GM12878 (cell line): ENCODE measurements around the gene SERF1B. TPM values are rescaled to one million over a fixed set of nuclear protein-coding genes. Genes with fewer than 3 reads are reported as not detected.
"Not testable (repeated sequence)": the region's sequence is repeated elsewhere in the genome, so short reads cannot be mapped to it uniquely, and the experiment has no call there.

Experiments used
- ATAC-seq: fragments of 200-7000 bp; cut with Tn5 transposase; 3 replicates; pipeline ENCODE4 v1.9.1; 2020; ENCODE audit warnings: mild to moderate bottlenecking, moderate library complexity
- BruUV-seq: library from RNA; stranded (reverse); fragments of 400-500 nt; replicated peaks from 2 replicates; lab custom pipeline; 2021; lab: Mats Ljungman, UMichigan
- CTCF ChIA-PET: fragments of 300-600 bp; sonication (Branson Sonifier 250); formaldehyde crosslinking; extraction: SDS; loops from one replicate; lab custom pipeline; 2021; ENCODE audit warnings: inconsistent platforms; lab: Yijun Ruan, JAX
- POLR2A ChIA-PET: fragments of 350-600 bp; formaldehyde crosslinking; extraction: SDS; loops from one replicate; lab custom pipeline; 2021; ENCODE audit warnings: inconsistent platforms; lab: Charles Lee
- RAD21 ChIA-PET: fragments of 300-600 bp; sonication (Branson Sonifier 250); formaldehyde crosslinking; loops from one replicate; lab custom pipeline; 2023; ENCODE audit warnings: antibody characterized with exemption; ENCODE audit not compliant: unreplicated experiment; lab: Charles Lee
- SMC1A ChIA-PET: fragments of 300-600 bp; sonication (Branson Sonifier 250); formaldehyde crosslinking; loops from one replicate; lab custom pipeline; 2023; ENCODE audit not compliant: unreplicated experiment, uncharacterized antibody; lab: Charles Lee
- DNase-seq: peaks from one replicate; pipeline ENCODE4 v3.0.0-alpha.2; 2011; ENCODE audit warnings: low read depth, low spot score
- FAIRE-seq: peaks from 3 replicates; lab custom pipeline; 2011; peaks lifted over from hg19 to GRCh38; lab: Jason Lieb, UNC
- H2AFZ ChIP-seq: 2 replicates; pipeline ENCODE4 v1.6.0; 2011; ENCODE audit warnings: low read depth, low read length, control low read depth; ENCODE audit not compliant: control insufficient read depth
- H3K27ac ChIP-seq: 2 replicates; pipeline ENCODE4 v1.5.1; 2011; ENCODE audit warnings: control low read depth; ENCODE audit not compliant: control insufficient read depth, insufficient read depth
- H3K27me3 ChIP-seq, 2 experiments: replicated peaks in 1 of 2; 2 replicates each; pipeline versions ENCODE4 v1.6.0 to v1.6.1; 2011; ENCODE audit warnings: low read length in 1 of 2; ENCODE audit not compliant: control insufficient read depth in 2 of 2, insufficient read depth in 2 of 2
- H3K36me3 ChIP-seq, 2 experiments: 2 replicates each; pipeline ENCODE4 v1.5.1; 2011; ENCODE audit warnings: low read length in 1 of 2; ENCODE audit not compliant: control insufficient read depth in 2 of 2, insufficient read depth in 2 of 2
- H3K4me1 ChIP-seq: 2 replicates; pipeline ENCODE4 v1.6.1; 2011; ENCODE audit warnings: mild to moderate bottlenecking, low read length, moderate library complexity, mixed read lengths; ENCODE audit not compliant: control insufficient read depth, insufficient read depth
- H3K4me2 ChIP-seq: 2 replicates; pipeline ENCODE4 v1.6.0; 2011; ENCODE audit warnings: control low read depth; ENCODE audit not compliant: control insufficient read depth, insufficient read depth
- H3K4me3 ChIP-seq: fragments of 200-600 bp; sonication (generic); 2 replicates; pipeline ENCODE4 v1.5.1; 2016
- H3K79me2 ChIP-seq: 2 replicates; pipeline ENCODE4 v1.6.0; 2011; ENCODE audit warnings: low read length; ENCODE audit not compliant: control insufficient read depth, insufficient read depth
- H3K9ac ChIP-seq: 2 replicates; pipeline ENCODE4 v1.8.0; 2011; ENCODE audit warnings: low read length, control low read depth, mixed read lengths; ENCODE audit not compliant: control insufficient read depth, insufficient read depth
- H3K9me3 ChIP-seq: replicated peaks from 3 replicates; pipeline ENCODE4 v1.5.1; 2011; ENCODE audit warnings: mild to moderate bottlenecking, low read length; ENCODE audit not compliant: control insufficient read depth, insufficient read depth
- H4K20me1 ChIP-seq: 2 replicates; pipeline ENCODE4 v1.6.0; 2011; ENCODE audit not compliant: control insufficient read depth, insufficient read depth
- WGBS: methylation state at CpG from one replicate; pipeline ENCODE4 v1.1.6; 2016; ENCODE audit warnings: low lambda C conversion rate; ENCODE audit not compliant: insufficient replicate concordance, insufficient coverage; ENCODE audit errors: missing lambda C conversion rate; 5-methylcytosine and 5-hydroxymethylcytosine counted together
- in situ Hi-C: fragments of 300-500 bp; cut with MboI; formaldehyde crosslinking; loops from 9 replicates; pipeline ENCODE4 v1.14.3; 2018; ENCODE audit warnings: mixed read lengths
- intact Hi-C: fragments of 100-400 bp; cut with micrococcal nuclease; formaldehyde crosslinking; loops from one replicate; pipeline ENCODE4 v1.14.2; 2022; ENCODE audit not compliant: unreplicated experiment
- polyA plus RNA-seq, 11 experiments: library from polyadenylated mRNA; depleted of rRNA in 4 of 11; unstranded in 6 of 11; stranded (reverse) in 5 of 11; fragments of >200 nt; fragmentation: Nextera tagmentation in 4 of 11; fragmentation: Illumina TruSeq in 1 of 11; extraction: Ambion mirVana in 4 of 11; extraction: Trizol in 1 of 11; gene quantifications; 1 replicate in 1 of 11; 2 replicates in 10 of 11; pipeline versions ENCODE4 v1.2.1 to v1.2.3, GENCODE V29; 2011 to 2016; ENCODE audit warnings: inconsistent platforms in 2 of 11, missing spikeins in 2 of 11, low read depth in 1 of 11
- small RNA-seq: library from RNA; depleted of rRNA; stranded (forward); fragments of <200 nt; gene quantifications from one replicate; pipeline ENCODE3, GENCODE V24; 2014
- total RNA-seq, 4 experiments: library from RNA; depleted of rRNA in 3 of 4; stranded (reverse); fragments of >200 nt in 3 of 4; fragmentation: Illumina TruSeq in 1 of 4; extraction: Trizol in 1 of 4; gene quantifications; 2 replicates each; pipeline versions ENCODE4 v1.2.1 to v1.2.3, GENCODE V29; 2013 to 2021

SERF1B gene
- total and polyA plus RNA-seq, 10 of the 15 experiments (the other 5 are each of a cell fraction or from before 2014, with no cell fraction given): 20.7 to 42.2 (median 35.4) TPM

- BruUV-seq, H3K4me3 ChIP-seq, H2AFZ ChIP-seq, SMC1A ChIA-PET, FAIRE-seq, H3K79me2 ChIP-seq, POLR2A ChIA-PET, H3K9me3 ChIP-seq, ATAC-seq, RAD21 ChIA-PET, H3K4me2 ChIP-seq, H4K20me1 ChIP-seq, H3K27ac ChIP-seq, in situ Hi-C loops, intact Hi-C loops, DNase-seq, H3K27me3 ChIP-seq, H3K4me1 ChIP-seq, CTCF ChIA-PET, H3K9ac ChIP-seq, H3K36me3 ChIP-seq: not testable (repeated sequence)
- WGBS: no CpG with 5 or more reads among the region's 1 CpG
Measured at GRCh38 chr5:70088907-70089464, 63.9 kb downstream of the SERF1B start.

- SMC1A ChIA-PET, H4K20me1 ChIP-seq, H3K4me1 ChIP-seq, H3K36me3 ChIP-seq, H3K9ac ChIP-seq, CTCF ChIA-PET, RAD21 ChIA-PET, ATAC-seq, H3K9me3 ChIP-seq, H3K79me2 ChIP-seq, in situ Hi-C loops, H3K4me2 ChIP-seq, H3K27ac ChIP-seq, H3K4me3 ChIP-seq, POLR2A ChIA-PET, H2AFZ ChIP-seq, intact Hi-C loops, DNase-seq, BruUV-seq, FAIRE-seq, H3K27me3 ChIP-seq: not testable (repeated sequence)
- whole genome bisulfite sequencing: no CpG with 5 or more reads among the region's 7 CpGs
Measured at GRCh38 chr5:70091776-70092175, 66.7 kb downstream of the SERF1B start.

Small RNA genes lying within 50 kb of the gene (small RNA-seq; reads per million reads assigned to genes)
- gene CDH12P2: not detected

Other genes starting within 250 kb of the SERF1B start
- gene SMN2, start 24.4 kb downstream of the SERF1B start, total RNA-seq (2014; rRNA removed): 44.0 and 45.9 TPM in 2 replicates
- gene SMN2, start 24.4 kb downstream of the SERF1B start, total RNA-seq (2014; rRNA removed; fragmentation: Illumina TruSeq; extraction: Trizol): 82.8 and 87.6 TPM in 2 replicates
- 46.8 and 62.4 TPM in 2 replicates for gene SMN2, start 24.4 kb downstream of the SERF1B start, total RNA-seq (2021)
- 78.3 and 122 TPM in 2 replicates for gene SMN2, start 24.4 kb downstream of the SERF1B start, polyA plus RNA-seq (2011; rRNA removed)
- 111 and 153 TPM in 2 replicates for gene SMN2, start 24.4 kb downstream of the SERF1B start, polyA plus RNA-seq (2014; fragmentation: Illumina TruSeq; extraction: Trizol)
- gene SMN2, start 24.4 kb downstream of the SERF1B start, polyA plus RNA-seq (2014; fragmentation: Nextera tagmentation; extraction: Ambion mirVana): 10 to 100 TPM; 43.6 to 55.7 TPM
- gene SMN2, start 24.4 kb downstream of the SERF1B start, polyA plus RNA-seq (2014; rRNA removed): 50.8 and 57.5 TPM in 2 replicates
- gene SMN2, start 24.4 kb downstream of the SERF1B start, polyA plus RNA-seq (2016; fragmentation: Nextera tagmentation; extraction: Ambion mirVana): 10 to 100 TPM; 86.6 to 96.4 TPM